ENCODE results near the gene CER1.

- TF ChIP-seq CTCF (IDR thresholded peaks at IDR 0.05; ENCODE audit: insufficient read depth, low read length, poor library complexity, severe bottlenecking) (no peak), EZH2phosphoT487 (conservative IDR thresholded peaks at IDR 0.05; ENCODE audit: low read length) (no peak)
Observed at GRCh38 chr9:14719231-14719923, 3.2 kb downstream of the CER1 start.
